RPMI7951 (cell line): ENCODE measurements around the gene TAAR2. TPM values are rescaled to one million over a fixed set of nuclear protein-coding genes. Genes with fewer than 3 reads are reported as not detected.
"Not testable (repeated sequence)": the region's sequence is repeated elsewhere in the genome, so short reads cannot be mapped to it uniquely, and the experiment has no call there.

ENCODE experiments used
- DNase-seq: peaks from one replicate; pipeline ENCODE4 v3.0.0-alpha.2; 2012; ENCODE audit warnings: low read depth
- total RNA-seq: library from RNA; depleted of rRNA; stranded (reverse); fragments of >200 nt; shearing (Covaris generic); gene quantifications from 2 replicates; pipeline ENCODE4 v1.2.3, GENCODE V29; 2014; rRNA removed

The TAAR2 gene
- total RNA-seq, 1 experiment from 2014 or later, result not detected

GRCh38 chr6:132612449-132613108, 11.5 kb downstream of the TAAR2 start:
- DNase-seq, result no peak

- no peak for DNase-seq
Measured at GRCh38 chr6:132611616-132612015, 12.5 kb downstream of the TAAR2 start.

- DNase-seq, result no peak
Measured at GRCh38 chr6:132607544-132608233, 16.4 kb downstream of the TAAR2 start.

GRCh38 chr6:132604635-132605152, 19.4 kb downstream of the TAAR2 start:
- DNase-seq, result no peak

- not testable (repeated sequence) for DNase-seq
Measured at GRCh38 chr6:132600900-132601299, 23.2 kb downstream of the TAAR2 start.

- DNase-seq, result peak; percentile 15
Measured at GRCh38 chr6:132598473-132598872, 25.6 kb downstream of the TAAR2 start.

GRCh38 chr6:132596201-132596600, 27.9 kb downstream of the TAAR2 start:
- DNase-seq, result no peak

- no peak for DNase-seq
Measured at GRCh38 chr6:132592855-132593254, 31.2 kb downstream of the TAAR2 start.

- DNase-seq, result no peak
Measured at GRCh38 chr6:132590362-132590761, 33.7 kb downstream of the TAAR2 start.

- no peak for DNase-seq
Measured at GRCh38 chr6:132589454-132589853, 34.6 kb downstream of the TAAR2 start, which contains the start of gene TAAR5. TAAR5 (minus strand) TSS chr6:132589741; CDS start chr6:132589686, 55 bp downstream.

GRCh38 chr6:132587424-132587823, 36.7 kb downstream of the TAAR2 start:
- DNase-seq, result no peak

- DNase-seq, result no peak
Measured at GRCh38 chr6:132584698-132585097, 39.4 kb downstream of the TAAR2 start.

- DNase-seq, result no peak
Measured at GRCh38 chr6:132571774-132572173, 52.3 kb downstream of the TAAR2 start.

- DNase-seq, result no peak
Measured at GRCh38 chr6:132570221-132570777, 53.8 kb downstream of the TAAR2 start, which contains the start of gene TAAR6. TAAR6 (plus strand) TSS chr6:132570322; CDS start chr6:132570322, 0 bp downstream.

- DNase-seq, result no peak
Measured at GRCh38 chr6:132569170-132569569, 54.9 kb downstream of the TAAR2 start.

GRCh38 chr6:132568611-132569010, 55.5 kb downstream of the TAAR2 start:
- DNase-seq, result no peak

GRCh38 chr6:132567566-132567965, 56.5 kb downstream of the TAAR2 start:
- DNase-seq, result no peak

Other genes with a start within 250 kb of the TAAR2 start
- gene MOXD1, start 222.8 kb downstream of the TAAR2 start, total RNA-seq, result 96.5 and 109 TPM in 2 replicates
- 24.3 and 27.2 TPM in 2 replicates for gene STX7, start 111.2 kb downstream of the TAAR2 start, total RNA-seq
- gene TAAR9, start 86.0 kb downstream of the TAAR2 start, total RNA-seq, result not detected in 2 replicates
- not detected in 2 replicates for gene TAAR8, start 71.6 kb downstream of the TAAR2 start, total RNA-seq
- gene TAAR6, start 54.0 kb downstream of the TAAR2 start, total RNA-seq, result not detected in 2 replicates
- not detected in 2 replicates for gene TAAR5, start 34.5 kb downstream of the TAAR2 start, total RNA-seq
- not detected in 2 replicates for gene TAAR1, start 34.9 kb upstream of the TAAR2 start, total RNA-seq
- gene VNN1, start 89.8 kb upstream of the TAAR2 start, total RNA-seq, result 0.24 and 0.29 TPM in 2 replicates
- 0.12 and 0.29 TPM in 2 replicates for gene VNN2, start 133.6 kb upstream of the TAAR2 start, total RNA-seq
- gene SLC18B1, start 174.4 kb upstream of the TAAR2 start, total RNA-seq, result 14.6 and 14.9 TPM in 2 replicates
- gene RPS12, start 190.3 kb upstream of the TAAR2 start, total RNA-seq, result 2,174 and 2,304 TPM in 2 replicates